ENCODE results near the gene HNRNPA1L2. TPM values are rescaled to one million over a fixed set of nuclear protein-coding genes. Genes with fewer than 3 reads are reported as not detected.

HNRNPA1L2 gene
- total RNA-seq, result 1.5 and 3.2 TPM in 2 replicates

DNA sequence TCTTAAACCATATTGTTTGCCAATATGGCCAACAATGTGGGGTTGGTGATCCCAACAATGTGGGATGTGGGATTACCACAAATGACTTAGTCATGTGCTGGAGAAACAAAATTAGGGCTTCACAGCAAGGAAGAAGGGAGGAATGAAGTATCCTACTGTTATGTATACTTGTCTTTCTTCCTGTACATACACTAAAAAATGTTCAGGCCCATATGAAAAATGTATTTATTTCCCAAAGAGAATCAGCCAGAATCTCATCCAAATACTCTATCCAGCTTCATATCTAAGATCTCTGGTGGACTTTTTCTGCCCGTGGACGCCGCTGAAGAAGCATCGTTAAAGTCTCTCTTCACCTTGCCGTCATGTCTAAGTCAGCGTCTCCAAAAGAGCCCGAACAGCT is at the start of gene HNRNPA1L2:
Gene HNRNPA1L2, plus strand, starts transcription at position 301 of the 400 bp plus-strand sequence. Its CDS starts 62 bp downstream, at position 363.

DNA sequence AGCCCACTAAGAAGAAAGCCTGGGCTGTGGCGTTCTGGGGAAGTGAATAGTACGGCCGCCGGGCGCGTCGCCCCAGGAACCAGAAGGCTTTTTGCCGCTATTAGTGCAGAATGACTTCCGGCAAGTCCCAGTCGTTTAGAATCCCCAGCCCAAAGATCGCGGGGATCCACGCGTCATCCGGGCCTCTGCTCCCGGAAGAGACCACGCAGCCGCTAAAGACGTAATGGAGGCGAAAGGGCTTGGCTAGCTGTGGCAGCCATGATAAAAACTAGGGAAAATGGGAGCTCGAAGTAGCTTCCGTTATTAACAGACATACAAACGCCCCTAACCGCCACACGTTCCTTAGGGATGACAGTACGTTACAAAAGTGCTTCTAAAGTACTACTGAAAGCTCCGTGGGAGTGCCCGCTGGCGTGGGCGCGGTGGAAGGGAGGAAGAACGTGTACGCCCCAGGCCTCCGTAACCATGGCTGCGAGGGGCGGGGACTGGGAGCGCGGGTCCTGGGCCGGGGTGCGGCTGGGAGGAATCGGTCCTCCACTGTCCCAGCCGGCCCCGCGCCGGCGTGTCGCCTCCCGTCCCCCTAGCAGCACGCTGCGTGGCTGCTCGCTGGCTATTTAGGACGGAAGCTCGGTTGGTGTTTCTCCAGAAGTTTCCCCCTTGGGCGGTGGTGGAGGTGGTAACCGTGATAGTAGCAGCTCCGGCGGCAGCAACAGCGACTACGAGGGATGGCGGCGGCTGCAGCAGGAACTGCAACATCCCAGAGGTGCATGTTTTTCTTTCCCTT is 10.2 kb downstream of the HNRNPA1L2 start, which contains the start of gene SUGT1:
Gene SUGT1, plus strand, starts transcription at position 641 of the 784 bp plus-strand sequence. Its CDS starts 85 bp downstream, at position 726.

Other genes with a start within 250 kb of the HNRNPA1L2 start
- gene THSD1, start 236.3 kb upstream of the HNRNPA1L2 start, total RNA-seq, result 45.5 and 69.5 TPM in 2 replicates
- gene VPS36, start 191.8 kb upstream of the HNRNPA1L2 start, total RNA-seq, result 17.6 and 32.4 TPM in 2 replicates
- 23.0 and 31.0 TPM in 2 replicates for gene CKAP2, start 187.0 kb upstream of the HNRNPA1L2 start, total RNA-seq
- gene SUGT1, start 10.4 kb downstream of the HNRNPA1L2 start, total RNA-seq, result 29.0 and 37.2 TPM in 2 replicates
- gene CNMD, start 97.4 kb downstream of the HNRNPA1L2 start, total RNA-seq, result not detected in 2 replicates
- gene PCDH8, start 206.2 kb downstream of the HNRNPA1L2 start, total RNA-seq, result not detected in 2 replicates

All from bladder microvascular endothelial cell (primary cell).